Activated CD4-positive, alpha-beta T cell treated with anti-CD3 and anti-CD28 coated beads for 48 hours (primary cell): ENCODE results near the gene BEAN1.

ENCODE experiments used
- DNase-seq: peaks from one replicate; pipeline ENCODE4 v3.0.0-alpha.2; 2020

The BEAN1 gene

DNA sequence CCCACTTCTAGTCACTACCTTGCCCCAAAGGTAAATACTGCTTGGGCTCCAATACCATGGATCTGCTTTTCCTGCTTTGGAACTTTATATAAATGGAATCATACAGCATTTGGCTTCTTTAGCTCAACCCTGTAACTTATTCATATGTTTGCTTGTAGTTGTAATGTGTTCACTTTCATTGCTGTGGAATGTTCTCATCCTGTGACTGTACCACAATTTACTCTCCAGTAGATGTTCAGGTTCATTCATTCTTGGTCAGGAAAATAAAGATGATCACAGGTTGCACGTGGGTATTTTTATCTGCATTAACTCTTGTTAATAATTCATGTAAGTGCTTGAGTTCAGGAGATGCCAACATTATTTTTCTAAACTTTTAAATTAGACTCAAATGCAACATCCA is 6.7 kb upstream of the BEAN1 start:
- no peak for DNase-seq

DNA sequence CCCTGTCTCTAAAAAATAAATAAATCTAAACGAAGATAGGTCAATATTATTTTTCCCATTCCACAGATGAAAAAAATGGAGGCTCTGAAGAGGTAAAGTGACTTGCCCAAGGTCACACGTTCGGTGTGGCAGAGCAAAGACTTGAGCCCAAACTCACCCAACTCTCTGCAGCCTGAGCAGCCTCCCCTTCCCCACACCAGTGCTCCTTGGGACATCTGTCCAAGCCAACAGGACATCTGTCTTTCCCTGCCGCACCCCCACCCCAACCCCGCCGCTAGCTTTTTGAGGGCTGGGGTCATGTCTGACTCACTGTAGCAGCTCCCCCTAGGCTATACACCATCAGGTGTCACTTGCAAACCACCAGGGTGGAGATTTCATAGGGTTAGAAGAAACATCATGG is 5.2 kb upstream of the BEAN1 start:
- no peak for DNase-seq

DNA sequence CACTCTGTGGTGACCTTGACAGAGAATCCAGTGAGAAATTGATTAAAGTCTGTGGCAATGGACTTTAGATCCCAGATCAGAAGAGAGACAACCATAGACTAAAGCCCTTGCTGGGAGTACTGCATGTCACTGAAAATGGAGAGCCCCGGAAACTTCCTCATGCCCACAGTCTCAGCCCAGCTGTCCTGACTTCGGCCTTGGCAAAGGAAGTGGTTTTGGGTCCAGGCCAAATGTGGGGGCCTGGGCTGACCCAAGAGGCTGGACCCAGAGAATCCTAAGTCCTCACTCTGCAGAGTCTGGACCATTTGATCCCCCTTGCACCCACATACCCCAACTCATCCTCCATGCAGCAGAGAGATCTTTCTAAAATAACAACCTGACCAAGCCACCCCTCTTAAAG is 4.7 kb upstream of the BEAN1 start:
- DNase-seq: no peak

DNA sequence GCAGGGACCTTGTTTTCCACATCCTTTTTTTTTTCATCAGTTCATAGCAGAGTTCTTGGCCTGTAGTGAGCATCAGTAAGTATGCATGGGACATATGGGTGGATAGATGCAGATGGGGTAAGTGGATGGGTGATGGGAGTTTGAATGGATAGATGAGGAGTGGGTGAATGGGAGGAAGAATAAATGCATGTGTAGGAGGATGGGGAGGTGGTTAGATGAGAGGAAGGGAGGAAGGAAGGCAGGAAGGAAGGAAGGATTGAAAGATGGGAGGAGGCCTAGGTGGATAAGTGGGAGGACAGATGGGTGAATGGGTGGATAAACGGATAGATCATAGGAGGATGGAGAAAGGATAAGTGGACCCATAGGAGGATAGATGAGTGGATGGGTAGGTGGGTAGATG is 3.9 kb upstream of the BEAN1 start:
- no peak for DNase-seq

DNA sequence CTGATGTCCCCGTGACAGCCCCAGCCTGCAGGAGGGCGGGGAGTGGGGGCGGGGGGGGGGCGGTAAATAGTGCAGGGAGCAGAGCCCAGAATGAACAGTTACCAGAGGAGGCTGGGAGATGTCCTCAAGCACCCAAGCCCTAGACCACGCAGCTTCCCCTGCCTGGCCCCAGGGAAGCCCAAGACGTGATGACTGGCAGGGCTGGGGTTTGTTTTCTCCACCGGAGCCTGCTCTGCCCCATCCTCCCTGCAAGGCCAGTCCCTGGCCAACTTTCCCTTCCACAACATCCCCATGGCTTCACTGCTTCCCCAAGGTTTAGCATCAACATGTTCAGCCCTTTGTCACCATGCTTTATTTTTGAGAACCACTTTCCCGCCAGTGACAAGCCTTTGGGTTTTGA is 1.4 kb upstream of the BEAN1 start:
- no peak for DNase-seq

DNA sequence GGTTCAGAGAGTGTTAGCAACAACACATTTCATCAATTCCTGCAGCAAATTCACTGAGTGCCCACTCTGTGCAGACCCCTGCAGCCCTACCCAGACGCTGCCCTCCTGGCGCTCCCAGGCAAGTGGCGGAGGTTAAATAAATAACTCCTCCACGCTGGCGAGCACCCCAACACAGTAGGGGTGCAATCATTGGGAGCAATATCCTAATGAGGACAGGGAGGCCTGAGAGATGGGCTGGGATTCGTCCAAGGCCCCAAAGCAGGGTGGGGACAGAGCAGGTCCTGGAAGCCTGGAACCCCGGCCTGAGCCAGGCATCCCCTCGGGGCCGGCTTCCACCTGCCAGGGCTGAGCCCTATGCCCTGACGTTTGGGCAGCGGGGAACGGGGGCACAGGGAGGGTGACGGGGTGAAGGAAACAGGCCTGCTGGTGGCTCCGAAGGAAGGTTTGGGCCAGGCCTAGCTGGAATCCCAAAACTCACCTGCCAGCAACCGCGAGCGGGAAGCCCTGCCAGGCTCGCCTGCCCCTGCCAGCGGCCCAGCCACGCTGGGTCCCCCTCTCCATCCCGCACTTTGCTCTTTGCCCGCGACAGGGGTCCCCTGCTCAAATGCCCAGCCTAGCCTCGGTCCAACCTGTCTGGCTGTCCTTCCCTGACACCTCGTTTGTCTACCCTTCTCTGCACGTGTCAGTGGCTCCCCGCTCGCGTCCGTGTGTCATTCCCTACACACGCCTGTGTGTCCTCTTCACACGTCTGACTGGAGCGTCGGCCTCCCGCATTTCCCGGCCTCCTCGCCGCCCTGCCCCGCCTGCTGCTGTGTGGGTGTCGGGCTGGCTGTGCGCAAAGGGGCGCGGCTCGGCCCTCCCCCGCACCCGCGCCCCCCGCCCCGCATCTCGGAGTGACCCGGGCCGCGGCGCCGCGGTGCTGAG is 721 bp upstream of the BEAN1 start:
- DNase-seq: peak; percentile 13

DNA sequence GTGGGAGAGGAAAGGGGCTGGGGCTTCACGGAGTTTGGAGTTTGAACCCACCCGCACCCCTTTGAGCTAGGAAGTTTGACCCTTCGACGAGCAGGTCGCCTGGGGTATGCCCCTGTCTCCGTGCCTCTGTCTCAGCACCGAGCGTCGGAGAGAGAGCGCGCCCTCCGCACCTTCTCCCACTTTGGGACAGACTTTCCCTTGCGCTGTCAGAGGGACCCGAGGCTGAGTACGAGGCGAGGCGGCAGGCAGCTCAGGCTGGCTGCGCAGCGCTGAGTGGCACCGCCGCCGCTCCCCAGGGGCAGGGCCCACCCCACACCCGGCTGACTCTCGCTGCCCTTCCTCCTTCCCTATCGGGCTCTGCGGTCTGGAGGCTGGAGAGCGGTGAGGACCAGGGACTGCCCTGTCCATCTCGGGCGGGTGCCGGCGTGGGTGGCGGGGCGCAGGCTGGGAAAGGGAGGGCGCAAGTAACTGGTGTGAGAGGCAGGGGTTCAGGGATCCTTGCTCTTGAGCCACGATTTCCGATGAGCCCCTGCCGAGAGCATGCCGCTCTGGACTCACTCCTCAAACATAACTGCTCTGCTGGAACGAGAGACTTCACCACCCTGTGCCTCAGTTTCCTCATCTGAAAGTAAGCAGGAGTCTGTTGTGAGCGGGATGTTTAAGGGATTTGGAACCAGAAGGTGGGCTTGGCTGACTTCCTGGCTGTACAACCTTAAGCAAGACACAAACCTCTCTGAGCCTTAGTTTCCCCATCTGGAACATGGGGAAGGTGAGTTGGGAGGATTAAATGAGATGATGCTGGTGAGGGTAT is 981 bp downstream of the BEAN1 start:
- DNase-seq: peak; percentile 17

DNA sequence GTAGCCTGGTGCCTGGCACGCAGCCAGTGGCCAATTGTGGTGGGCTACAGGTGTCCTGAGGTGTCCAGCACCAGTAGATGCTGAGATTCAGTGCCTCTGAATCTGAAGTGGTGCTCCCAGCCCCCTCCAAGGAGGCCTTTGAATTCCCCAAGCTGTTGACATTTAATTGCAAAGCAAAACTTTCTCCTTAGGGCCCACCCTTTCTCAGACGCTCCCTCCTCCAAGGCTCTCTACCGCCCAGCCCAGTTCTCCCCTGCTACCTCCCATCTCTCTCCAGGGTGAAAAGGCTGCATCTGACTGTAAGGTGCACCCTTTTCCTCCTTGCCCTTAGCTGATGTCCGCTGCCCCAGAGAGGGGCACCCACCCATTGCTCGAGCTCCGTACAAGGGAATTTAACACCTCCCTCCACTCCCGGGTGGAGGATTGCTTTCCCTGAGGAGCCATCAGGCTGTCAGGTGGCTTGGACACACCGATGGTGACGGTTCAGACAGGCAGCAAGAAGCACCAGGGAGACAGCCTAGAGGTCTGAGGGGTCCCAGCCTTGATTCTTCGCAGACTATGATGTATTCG is 1.7 kb downstream of the BEAN1 start:
- no peak for DNase-seq

DNA sequence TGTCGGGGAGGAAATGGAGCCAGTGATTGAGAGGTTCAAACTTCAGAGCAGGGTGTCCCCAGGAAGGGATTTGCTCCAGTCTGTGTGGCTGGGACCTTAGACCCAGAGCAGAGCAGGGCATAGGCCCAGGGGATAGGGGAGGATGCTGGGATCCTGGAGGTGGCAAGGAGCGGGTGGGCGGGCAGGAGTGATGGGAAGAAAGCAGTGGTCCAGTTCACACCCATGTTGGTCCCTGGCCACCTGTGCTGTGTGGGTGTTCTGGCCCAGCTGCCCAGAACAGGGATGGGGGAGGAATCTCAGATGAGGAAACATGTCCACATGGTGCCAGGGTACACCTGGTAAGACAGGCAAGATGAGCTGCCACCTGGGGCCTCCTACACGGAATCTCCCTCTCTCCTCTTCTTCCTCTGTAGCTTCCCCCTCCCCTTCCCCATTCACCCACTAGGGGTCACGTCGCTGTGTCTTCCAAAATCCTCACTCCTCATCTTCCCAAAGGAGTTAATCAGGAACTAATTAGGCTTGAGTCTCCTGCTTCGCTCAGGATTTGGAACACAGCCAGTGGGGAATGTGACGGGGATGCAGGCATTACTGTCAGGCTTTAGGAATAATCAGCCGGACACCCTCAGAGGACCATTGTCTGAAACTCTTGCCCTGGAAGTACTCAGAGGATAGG is 2.3 kb downstream of the BEAN1 start:
- DNase-seq: no peak

DNA sequence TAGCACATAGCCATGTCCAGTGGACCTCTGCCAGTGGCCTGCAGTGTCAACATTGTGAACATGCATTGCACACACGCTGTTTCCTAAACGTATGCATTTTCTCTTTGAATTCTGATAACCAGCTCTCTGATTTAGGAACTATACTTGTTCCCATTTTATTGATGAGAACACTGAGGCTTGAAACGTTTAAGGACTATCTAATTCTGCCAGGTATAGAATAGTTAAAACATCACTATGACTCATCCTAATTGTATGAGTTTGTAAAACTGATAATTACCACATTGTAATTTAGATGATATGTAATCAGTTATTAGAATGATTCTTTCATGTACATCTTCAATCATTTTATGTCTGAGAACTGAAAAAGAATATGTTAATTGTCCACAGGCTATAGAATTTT is 3.1 kb downstream of the BEAN1 start:
- DNase-seq: no peak

DNA sequence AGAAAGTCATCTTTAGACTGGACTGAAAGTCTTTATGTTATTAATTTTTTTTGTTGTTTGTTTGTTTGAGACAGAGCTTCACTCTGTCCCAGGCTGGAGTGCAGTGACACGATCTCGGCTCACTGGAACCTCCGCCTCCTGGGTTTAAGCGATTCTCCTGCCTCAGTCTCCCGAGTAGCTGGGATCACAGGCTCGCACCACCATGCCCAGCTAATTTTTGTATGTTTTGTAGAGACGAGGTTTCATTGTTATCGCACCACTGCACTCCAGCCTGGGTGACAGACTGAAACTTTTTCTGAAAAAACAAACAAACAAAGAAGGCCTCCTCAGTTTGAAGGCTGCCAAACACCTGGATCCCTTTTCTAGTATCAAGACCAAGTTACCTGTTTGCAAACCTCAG is 4.7 kb downstream of the BEAN1 start:
- no peak for DNase-seq

DNA sequence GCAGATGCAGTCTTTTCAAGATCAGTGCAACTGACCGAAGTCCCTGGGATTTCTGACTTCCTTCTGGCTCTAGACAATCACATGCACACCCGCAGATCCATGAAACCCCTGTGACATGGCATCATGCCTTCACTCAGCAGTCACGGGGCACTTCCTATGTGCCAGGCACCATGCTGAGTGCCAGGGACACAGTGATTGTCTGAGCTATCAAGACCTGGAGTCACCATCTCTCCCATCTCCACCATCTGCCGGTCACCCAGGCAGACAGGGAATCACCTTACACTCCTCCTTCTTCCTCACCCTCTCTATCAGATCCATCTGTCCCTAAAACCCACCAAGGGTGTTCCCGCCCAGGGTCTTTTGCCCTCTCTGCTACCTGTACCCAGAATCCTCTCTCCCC is 5.3 kb downstream of the BEAN1 start:
- no peak for DNase-seq

DNA sequence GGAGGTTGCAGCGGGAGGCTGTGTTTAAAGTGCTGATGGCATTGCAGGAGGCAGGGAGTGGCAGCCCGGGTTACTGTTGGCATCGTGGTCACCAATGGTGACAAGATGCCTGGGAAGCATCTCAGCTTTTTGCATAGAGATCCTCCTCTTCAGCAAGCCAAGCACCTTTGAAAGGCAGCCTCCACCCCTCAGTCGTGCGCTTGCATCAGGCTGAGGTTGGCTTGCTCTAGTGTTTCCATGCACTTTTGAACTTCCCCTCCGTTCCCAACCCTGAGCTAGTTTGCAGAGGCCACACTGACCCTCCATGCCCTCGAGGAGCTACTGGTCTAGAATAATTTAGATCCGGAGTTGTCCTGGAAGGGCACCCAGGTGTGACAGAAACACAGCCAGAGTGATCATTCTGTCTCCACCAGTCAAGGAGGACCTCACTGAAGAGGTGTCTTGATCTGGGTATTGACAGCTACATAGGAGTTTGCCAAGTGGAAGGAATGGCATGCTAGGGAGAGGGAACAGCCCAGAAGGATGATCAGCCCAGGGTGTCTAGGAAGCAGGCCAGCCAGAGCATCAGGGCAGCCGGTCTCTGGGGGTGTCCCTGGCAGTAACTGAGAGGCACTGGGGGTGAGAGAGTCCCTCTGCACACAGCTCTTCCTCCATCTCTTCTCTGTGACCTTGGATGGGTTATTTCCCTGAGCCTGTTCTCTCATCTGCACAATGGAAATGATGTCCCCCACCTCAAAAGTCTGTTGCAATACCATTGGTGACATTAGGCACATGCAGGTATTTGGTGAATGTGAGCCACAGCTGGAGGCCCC is 7.7 kb downstream of the BEAN1 start:
- no peak for DNase-seq

DNA sequence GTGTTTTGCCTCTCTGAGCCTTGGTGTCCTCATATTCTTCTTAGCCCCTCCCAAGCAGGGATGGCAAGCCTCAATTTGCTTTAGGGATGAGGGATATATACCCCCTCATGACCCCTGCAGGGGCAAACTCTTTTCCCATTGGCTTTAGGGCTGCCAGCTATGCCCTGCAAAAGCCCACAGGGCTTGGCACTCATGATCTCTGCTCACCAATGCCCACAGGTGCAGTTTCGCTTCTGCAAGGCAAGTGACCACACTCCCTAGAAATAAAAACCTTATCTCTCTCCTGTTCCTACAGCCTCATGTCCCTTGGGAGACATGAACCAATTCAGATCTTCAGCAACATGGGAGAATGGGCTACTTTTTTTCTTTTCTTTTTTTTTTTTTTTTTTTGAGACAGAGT is 8.8 kb downstream of the BEAN1 start:
- DNase-seq: no peak

DNA sequence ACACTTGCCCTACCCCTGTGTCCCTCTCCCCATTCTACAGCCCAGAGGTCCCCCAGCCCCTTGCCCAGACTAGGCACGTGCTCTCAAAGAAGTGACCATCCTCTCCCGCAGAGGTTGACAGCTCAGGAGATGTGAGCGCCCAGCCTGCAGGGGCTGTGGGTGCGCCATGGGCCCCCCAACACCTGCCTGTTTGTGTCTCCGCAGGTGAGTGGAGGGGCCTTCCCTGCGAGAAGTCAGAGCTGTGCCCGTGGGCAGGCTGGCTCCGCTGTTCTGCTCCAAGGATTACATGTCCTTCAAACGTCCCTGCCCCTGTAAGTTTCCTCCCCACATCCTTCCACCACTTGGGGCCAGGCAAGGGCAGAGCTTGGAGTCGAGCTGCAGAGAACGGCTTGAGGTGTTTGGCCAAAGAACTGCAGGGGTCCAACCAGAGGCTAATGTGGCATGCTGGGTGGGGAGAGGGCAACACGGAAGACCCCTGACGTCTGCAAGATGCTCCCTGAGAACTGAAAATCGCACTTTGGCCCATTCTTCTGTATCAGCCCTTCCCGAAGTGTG is 10.4 kb downstream of the BEAN1 start:
- DNase-seq: no peak

DNA sequence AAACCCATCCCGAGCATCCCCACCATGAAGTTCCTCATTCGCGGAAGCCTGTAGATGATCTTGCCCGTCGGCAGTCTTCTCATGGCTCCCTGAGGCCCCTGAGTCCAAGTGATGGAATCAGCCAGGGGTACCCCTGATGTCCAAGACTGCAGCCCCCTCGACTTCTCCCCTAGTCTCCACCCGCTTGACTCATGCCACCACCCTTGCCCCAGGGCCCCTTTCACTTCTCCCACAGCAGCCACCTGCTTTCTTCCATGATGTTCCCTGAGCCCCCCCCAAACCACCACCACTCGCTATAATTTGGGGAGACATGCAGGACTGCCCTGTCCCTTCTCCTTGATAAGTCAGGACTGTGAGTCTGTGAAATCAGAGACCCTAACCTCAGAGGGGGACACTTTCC is 11.4 kb downstream of the BEAN1 start:
- no peak for DNase-seq

DNA sequence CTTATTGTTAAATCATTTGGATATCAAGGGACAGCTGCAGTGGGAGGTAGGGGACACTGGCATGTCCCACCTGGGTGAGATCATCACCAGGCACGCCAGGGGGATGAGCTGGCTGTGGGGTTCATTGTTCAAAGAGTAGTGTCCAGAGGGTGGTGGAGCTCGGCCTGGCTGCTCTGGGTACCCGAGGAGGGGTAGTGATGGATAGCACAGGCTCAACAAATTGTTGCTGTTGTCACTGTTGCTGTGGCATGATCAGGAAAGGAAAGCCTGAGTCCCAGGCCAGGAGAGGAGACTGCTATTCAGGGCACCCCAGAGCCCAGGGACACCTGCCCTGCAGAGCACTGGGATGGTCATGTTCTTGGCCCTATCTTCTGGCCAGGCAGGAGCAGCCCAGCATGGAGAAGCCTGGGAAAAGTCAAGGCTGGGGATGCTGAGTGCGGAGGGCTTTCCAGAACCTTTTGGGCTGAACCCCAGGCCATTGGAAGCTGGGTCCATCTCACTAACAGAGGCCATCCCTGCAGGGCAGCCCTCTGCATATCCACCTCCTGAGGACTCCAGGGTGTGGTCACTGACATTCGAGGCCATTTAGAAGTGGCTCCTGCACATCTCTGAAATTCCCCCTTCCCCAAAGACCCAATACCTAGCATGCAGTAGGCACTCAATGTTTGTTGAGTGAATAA is 12.1 kb downstream of the BEAN1 start:
- no peak for DNase-seq

DNA sequence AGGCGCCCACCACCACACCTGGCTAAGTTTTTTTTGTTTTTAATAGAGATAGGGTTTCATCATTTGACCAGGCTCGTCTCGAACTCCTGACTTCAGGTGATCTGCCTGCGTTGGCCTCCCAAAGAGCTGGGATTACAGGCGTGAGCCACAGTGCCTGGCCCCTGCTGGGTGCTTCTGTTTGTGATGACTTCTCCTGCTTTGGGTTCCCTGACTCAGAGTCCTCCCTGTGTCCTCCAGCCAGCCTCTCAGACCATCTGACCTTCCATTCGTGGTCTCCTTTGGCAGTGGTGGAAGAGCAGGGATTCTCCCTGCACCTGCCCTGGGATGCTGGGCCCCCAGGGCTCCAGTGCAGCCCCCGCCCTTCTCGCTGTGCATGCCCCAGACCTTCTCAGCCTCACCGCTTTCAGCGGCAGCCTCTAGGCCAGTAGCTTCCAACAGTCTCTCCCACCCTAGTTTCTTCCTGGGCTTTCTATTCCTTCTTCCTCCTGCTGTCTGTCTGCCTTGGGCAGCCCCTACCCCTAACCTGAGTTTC is 13.2 kb downstream of the BEAN1 start:
- no peak for DNase-seq

DNA sequence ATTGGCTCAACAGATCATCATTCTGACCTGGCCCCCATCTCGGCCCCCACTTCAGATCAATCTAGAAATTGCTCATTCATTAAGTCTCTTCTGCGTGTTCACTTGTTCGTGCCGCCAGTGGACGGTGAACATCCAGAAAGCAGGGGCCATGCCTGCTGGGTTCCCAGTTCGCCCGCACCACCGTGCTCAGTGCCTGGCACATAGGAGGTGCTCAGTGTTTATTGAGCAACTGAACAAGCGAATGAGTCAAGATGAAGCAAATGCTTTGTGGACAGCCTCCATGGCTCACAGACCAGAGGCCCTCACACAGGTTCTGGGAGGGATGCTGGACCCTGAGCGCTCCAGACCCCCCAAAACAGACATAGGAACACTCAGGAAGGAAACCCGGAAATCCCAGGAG is 13.9 kb downstream of the BEAN1 start:
- no peak for DNase-seq

DNA sequence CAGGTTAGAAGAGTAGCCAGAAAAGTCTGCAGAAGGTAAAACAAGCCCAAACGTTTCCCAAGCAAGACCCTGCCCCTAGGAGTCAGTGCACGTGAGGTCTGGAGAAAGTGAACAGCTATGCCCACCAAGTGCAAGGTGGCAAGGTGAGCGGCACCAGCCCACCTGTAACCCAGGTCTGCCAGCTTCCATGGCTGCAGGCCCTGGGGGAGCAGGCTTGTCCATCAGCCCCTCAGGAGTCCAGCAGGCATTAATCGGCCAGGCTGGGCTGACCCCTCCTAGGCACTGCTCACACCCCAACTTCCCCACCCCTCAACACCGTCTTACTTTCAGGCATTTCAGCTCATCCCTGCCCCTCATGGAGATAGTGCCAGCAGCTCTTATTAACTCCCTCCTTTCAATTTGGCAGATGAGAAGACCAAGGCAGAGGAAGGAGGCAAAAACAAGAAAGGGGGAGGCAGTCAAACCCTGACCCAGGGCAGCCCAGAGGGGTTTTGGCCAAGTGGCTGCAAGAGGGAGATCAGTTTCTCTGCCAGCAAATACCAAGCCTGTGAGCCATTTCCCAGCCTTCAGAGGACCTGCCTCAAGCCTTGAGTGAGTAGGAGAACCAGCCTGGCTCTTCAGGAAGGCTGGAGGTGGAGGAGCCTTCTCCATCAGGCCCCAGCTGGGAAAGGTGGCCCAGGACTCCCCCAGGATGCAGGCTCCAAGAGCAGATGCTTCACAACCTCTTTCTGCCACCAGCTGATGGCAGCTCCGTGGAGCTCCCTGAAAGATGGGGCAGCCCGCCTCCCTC is 14.7 kb downstream of the BEAN1 start:
- DNase-seq: no peak
